ENCODE results near the gene PADI4. TPM values are rescaled to one million over a fixed set of nuclear protein-coding genes. Genes with fewer than 3 reads are reported as not detected.

Gene PADI4
- total RNA-seq, 1 donor from 2014 or later = 0.74 TPM

DNA sequence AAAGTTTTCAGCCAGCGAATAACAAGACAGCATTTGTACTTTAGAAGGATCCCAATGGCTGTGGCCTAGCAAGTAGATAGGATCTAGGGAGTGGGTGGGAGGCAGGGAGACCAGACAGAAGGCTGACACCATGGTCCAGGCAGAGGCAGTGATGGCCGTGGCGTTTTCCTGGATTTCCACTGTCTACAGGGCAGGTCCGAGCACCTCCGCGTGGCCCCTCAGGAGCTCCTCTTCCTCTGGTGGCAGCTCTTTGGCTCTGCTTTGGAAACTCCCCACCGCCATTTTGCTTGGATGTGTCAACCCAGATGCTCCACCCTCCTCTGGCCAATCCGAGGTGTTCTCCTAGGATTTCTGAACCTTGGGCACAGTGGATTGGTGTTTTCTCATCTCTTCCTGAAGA lies 25.1 kb downstream of the PADI4 start:
- Histone ChIP-seq H3K4me1 (no peaks in the 10 kb centered on the region), H3K36me3 (no peaks in the 10 kb centered on the region), H3K4me3 (no peak overlapping the region), H3K27me3 (no peaks in the 10 kb centered on the region), H3K9me3 (no peaks in the 10 kb centered on the region), H3K27ac (no peak overlapping the region)
- no peak for TF ChIP-seq POLR2A (IDR thresholded peaks at IDR 0.05)
- TF ChIP-seq POLR2AphosphoS5 (IDR thresholded peaks at IDR 0.05; ENCODE audit: insufficient read depth in 1 of 2, low read depth in 1 of 2) = no peak
- TF ChIP-seq, protein P1, sequence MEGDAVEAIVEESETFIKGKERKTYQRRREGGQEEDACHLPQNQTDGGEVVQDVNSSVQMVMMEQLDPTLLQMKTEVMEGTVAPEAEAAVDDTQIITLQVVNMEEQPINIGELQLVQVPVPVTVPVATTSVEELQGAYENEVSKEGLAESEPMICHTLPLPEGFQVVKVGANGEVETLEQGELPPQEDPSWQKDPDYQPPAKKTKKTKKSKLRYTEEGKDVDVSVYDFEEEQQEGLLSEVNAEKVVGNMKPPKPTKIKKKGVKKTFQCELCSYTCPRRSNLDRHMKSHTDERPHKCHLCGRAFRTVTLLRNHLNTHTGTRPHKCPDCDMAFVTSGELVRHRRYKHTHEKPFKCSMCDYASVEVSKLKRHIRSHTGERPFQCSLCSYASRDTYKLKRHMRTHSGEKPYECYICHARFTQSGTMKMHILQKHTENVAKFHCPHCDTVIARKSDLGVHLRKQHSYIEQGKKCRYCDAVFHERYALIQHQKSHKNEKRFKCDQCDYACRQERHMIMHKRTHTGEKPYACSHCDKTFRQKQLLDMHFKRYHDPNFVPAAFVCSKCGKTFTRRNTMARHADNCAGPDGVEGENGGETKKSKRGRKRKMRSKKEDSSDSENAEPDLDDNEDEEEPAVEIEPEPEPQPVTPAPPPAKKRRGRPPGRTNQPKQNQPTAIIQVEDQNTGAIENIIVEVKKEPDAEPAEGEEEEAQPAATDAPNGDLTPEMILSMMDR (IDR thresholded peaks at IDR 0.05) = no peak
- intact Hi-C loops (cut with DNase I) = no loop called here
- no peak for DNase-seq (ENCODE audit: extremely low spot score in 2 of 2)

DNA sequence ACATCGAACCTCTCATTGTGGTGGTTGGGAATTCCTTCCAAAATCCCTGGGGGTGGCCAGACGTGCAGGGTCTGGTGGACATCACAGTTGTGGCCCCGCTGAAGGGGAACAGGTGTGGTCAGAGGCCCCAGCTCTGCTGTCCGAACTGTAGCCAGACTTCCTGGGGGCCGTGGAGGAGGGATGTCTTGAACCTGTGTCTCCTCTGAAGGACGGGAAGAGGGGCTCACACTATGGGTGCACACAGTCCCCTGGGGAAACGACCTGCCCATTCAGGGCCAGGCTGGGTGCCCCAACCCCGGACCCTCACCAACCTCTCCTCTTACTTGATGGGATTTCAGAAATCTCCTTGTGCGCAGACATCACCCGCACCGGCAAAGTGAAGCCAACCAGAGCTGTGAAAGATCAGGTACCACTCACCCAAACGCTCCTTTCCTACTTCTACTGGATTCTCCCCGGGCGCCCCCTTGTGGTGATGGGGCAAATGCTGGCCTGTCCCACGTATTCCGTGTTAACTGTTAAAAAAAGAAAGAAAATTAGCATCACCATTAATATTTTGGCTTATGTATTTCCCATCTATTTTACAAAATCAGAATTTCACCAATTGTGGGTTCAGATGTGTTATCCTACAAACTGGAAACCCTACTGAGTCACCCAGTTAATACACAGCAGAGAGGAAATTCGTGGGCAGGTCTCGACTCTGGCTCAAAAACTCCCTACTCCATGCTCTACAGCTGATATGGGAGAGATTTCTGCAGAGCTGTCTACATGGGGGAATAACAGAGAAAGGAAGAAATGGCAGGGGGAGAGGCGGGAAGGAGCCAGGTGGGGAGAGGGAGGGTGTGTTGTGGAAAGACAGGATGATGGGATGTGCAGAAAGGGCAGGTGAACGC lies 28.1 kb downstream of the PADI4 start:
- intact Hi-C loops (cut with DNase I) = no loop called here
- no peaks in the 10 kb centered on the region for H3K27me3 ChIP-seq
- DNase-seq (ENCODE audit: extremely low spot score in 2 of 2) = no peak

DNA sequence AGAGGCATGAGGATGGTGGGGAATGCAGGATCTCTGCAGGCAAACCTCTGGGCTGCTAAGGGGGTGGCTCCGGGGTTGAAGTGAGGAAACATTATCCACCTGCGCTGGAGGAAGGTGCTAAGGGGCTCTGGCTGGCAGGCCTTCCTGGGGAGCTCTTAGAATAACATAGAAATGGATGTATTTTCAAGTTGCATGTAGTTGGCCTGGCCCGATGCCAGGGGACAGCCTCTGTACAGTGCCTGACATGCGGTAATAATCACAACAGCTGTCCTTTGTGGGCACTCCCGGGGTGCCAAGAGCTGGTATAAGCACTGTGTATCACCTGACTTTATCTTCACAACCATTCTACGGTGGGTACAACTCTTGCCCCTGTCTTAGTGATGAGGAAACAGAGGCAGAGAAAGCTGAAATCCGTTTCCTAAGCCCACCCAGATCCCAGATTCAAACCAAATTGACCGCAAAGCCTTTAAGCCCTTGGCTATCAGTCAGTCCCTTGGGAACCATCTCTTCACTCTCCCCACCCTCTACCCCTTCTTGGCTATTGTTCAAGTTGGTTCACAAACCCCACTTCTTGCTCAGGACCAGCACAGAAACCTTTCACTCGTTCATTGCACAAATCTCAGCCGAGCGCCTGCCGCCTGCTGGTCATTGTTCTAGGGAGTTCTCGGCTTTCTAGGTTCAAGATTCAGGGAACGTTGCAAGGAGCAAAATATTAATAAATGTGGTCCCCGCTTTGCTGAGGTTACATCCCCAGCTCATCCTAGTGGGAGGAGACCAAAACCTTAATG lies 30.9 kb downstream of the PADI4 start:
- no peak overlapping the region for H3K4me3 ChIP-seq
- H3K9me3 ChIP-seq = no peaks in the 10 kb centered on the region
- no peaks in the 10 kb centered on the region for H3K36me3 ChIP-seq
- no peak for DNase-seq (ENCODE audit: extremely low spot score in 2 of 2)
- TF ChIP-seq, protein P1 (IDR thresholded peaks at IDR 0.05) = no peak
- TF ChIP-seq POLR2AphosphoS5 (IDR thresholded peaks at IDR 0.05; ENCODE audit: insufficient read depth in 1 of 2, low read depth in 1 of 2) = no peak
- no peak for TF ChIP-seq POLR2A (IDR thresholded peaks at IDR 0.05)
- H3K27ac ChIP-seq = no peak overlapping the region
- intact Hi-C loops (cut with DNase I) = no loop called here
- H3K4me1 ChIP-seq = no peaks in the 10 kb centered on the region
- H3K27me3 ChIP-seq = no peaks in the 10 kb centered on the region

More for the DNA sequence above, 28.1 kb downstream of the PADI4 start:
- Histone ChIP-seq H3K9me3 (no peaks in the 10 kb centered on the region), H3K27ac (no peak overlapping the region), H3K4me3 (no peak overlapping the region), H3K4me1 (no peaks in the 10 kb centered on the region), H3K36me3 (no peaks in the 10 kb centered on the region)
- no peak for TF ChIP-seq POLR2AphosphoS5 (IDR thresholded peaks at IDR 0.05; ENCODE audit: insufficient read depth in 1 of 2, low read depth in 1 of 2)
- TF ChIP-seq POLR2A (IDR thresholded peaks at IDR 0.05) = no peak
- TF ChIP-seq, protein P1 (IDR thresholded peaks at IDR 0.05) = peak in 2 of 3 experiments; percentile 7 to 39

DNA sequence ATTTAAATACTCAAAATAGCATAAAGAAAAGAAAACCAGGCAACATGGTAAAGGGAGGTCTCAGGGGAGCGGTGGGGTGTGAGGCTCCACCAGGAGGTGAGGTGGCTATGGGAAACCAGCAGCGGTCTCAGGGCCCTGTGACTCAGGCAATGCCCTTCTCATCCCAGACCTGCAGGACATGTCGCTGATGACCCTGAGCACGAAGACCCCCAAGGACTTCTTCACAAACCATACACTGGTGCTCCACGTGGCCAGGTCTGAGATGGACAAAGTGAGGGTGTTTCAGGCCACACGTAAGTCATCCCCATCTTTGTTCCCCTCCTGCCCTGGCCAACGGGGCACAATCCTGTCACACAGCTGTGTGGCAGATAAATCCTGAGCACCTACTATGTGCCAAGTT lies 31.5 kb downstream of the PADI4 start:
- no peak for DNase-seq (ENCODE audit: extremely low spot score in 2 of 2)
- intact Hi-C loops (cut with DNase I) = no loop called here
- TF ChIP-seq, protein P1 (IDR thresholded peaks at IDR 0.05) = no peak
- TF ChIP-seq POLR2A (IDR thresholded peaks at IDR 0.05) = no peak
- TF ChIP-seq POLR2AphosphoS5 (IDR thresholded peaks at IDR 0.05; ENCODE audit: insufficient read depth in 1 of 2, low read depth in 1 of 2) = no peak
- no peaks in the 10 kb centered on the region for H3K27me3 ChIP-seq
- no peak overlapping the region for H3K27ac ChIP-seq
- H3K4me3 ChIP-seq = no peak overlapping the region
- no peaks in the 10 kb centered on the region for H3K4me1 ChIP-seq
- H3K36me3 ChIP-seq = no peaks in the 10 kb centered on the region
- no peaks in the 10 kb centered on the region for H3K9me3 ChIP-seq
